ENCODE results near the gene EPB41L1. TPM values are rescaled to one million over a fixed set of nuclear protein-coding genes. Genes with fewer than 3 reads are reported as not detected.

The EPB41L1 gene
- total RNA-seq, 1 experiment from 2014 or later: 8.6 TPM

GRCh38 chr20:36120241-36120640, 34.3 kb upstream of the EPB41L1 start:
- TF ChIP-seq CTCF (IDR thresholded peaks at IDR 0.05): no peak
- TF ChIP-seq TCF7L2 (IDR thresholded peaks at IDR 0.05; ENCODE audit: low read depth, low read length): no peak
- no peaks in the 10 kb centered on the region for H3K9me3 ChIP-seq (ENCODE audit: control insufficient read depth, insufficient read depth, low read depth, low read length)
- in situ Hi-C loops (cut with HindIII; ENCODE audit: low pct_unique_long_range_greater_than_20kb, low sequenced_read_pairs) (no loop called here), intact Hi-C loops (cut with micrococcal nuclease; ENCODE audit: unreplicated experiment) (no loop called here)
- H3K4me1 ChIP-seq (ENCODE audit: control insufficient read depth, insufficient read depth, low read length): no peaks in the 10 kb centered on the region
- ATAC-seq (no peak), DNase-seq (ENCODE audit: low read depth, low spot score) (no peak)
- no peak overlapping the region for H3K4me3 ChIP-seq (ENCODE audit: low read depth in 2 of 2, low read length in 2 of 2)
- no peak overlapping the region for H3K27ac ChIP-seq (ENCODE audit: low read length)
- peaks cover 2% of the 10 kb centered on the region; the same call in 1 of the 2 replicates for H3K27me3 ChIP-seq (ENCODE audit: control insufficient read depth, insufficient read depth, low read length)
- ChIA-PET CTCF (no interaction called here), POLR2A (no interaction called here)
- BruUV-seq (replicated peaks): no TSS peak
- no peaks in the 10 kb centered on the region for H3K36me3 ChIP-seq (ENCODE audit: control insufficient read depth, insufficient read depth, low read length)

GRCh38 chr20:36120991-36121390, 33.5 kb upstream of the EPB41L1 start:
- DNase-seq (ENCODE audit: low read depth, low spot score): no peak
- H3K9me3 ChIP-seq (ENCODE audit: control insufficient read depth, insufficient read depth, low read depth, low read length): no peaks in the 10 kb centered on the region
- H3K27ac ChIP-seq (ENCODE audit: low read length): no peak overlapping the region
- peaks cover 2% of the 10 kb centered on the region; the same call in 1 of the 2 replicates for H3K27me3 ChIP-seq (ENCODE audit: control insufficient read depth, insufficient read depth, low read length)
- no peaks in the 10 kb centered on the region for H3K36me3 ChIP-seq (ENCODE audit: control insufficient read depth, insufficient read depth, low read length)
- BruUV-seq (replicated peaks): no TSS peak
- in situ Hi-C loops (cut with HindIII; ENCODE audit: low pct_unique_long_range_greater_than_20kb, low sequenced_read_pairs): no loop called here
- no peak overlapping the region for H3K4me3 ChIP-seq (ENCODE audit: low read depth in 2 of 2, low read length in 2 of 2)
- ChIA-PET CTCF (no interaction called here), POLR2A (interaction anchor here (0.7 kb wide), 1 partner anchor 45 kb away, joined by 5 read pairs; no protein-coding TSS in a partner anchor)
- intact Hi-C loops (cut with micrococcal nuclease; ENCODE audit: unreplicated experiment): no loop called here
- TF ChIP-seq REST (IDR thresholded peaks at IDR 0.05; ENCODE audit: insufficient read depth in 1 of 2, low read depth in 2 of 2, low read length in 1 of 2) (no peak), CTCF (IDR thresholded peaks at IDR 0.05) (no peak), SIN3A (IDR thresholded peaks at IDR 0.05; ENCODE audit: borderline replicate concordance, insufficient read depth, low read depth, low read length) (no peak), POLR2AphosphoS5 (IDR thresholded peaks at IDR 0.05; ENCODE audit: low read depth, low read length) (no peak), TCF7L2 (IDR thresholded peaks at IDR 0.05; ENCODE audit: low read depth, low read length) (no peak)
- no peak for ATAC-seq
- no peaks in the 10 kb centered on the region for H3K4me1 ChIP-seq (ENCODE audit: control insufficient read depth, insufficient read depth, low read length)

All from Panc1 (cell line).